ENCODE results near the gene AIRE.
"Not testable (repeated sequence)": the region's sequence is repeated elsewhere in the genome, so short reads cannot be mapped to it uniquely, and the experiment has no call there.

The AIRE gene

DNA sequence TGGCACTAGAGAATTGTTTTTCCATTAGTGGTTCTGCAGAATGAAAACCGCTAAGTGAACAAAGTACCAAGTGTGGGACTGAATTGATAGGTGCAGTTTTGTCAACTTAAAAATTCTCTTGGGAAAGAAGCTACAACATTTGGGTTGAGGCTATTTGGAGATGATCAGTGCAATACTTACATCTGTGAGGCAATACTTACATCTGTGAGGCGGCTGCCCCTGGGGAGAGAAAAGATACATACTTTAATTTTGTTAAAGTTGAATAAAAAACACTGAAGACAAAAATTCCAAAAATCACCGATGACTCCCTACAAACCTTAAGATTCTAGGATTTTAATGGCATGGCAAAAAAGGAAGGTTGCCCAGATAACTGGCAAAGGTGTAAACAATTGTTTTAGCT, 51.8 kb downstream of the AIRE start:
- ATAC-seq (replicated peaks; ENCODE audit: extremely low read depth, poor library complexity, severe bottlenecking) (no peak), DNase-seq (ENCODE audit: low spot score in 2 of 2) (no peak)
- Mint-ChIP-seq H3K4me3 (peak overlapping the region; percentile 51), H3K27ac (ENCODE audit: low read depth) (peak overlapping the region; percentile 97), H3K27me3 (no peaks in the 10 kb centered on the region), H3K4me1 (peaks cover 21% of the 10 kb centered on the region), H3K36me3 (ENCODE audit: insufficient read depth) (peaks cover 38% of the 10 kb centered on the region), H3K9me3 (no peaks in the 10 kb centered on the region)

- Mint-ChIP-seq H3K27me3 (no peaks in the 10 kb centered on the region), H3K4me1 (peaks cover 21% of the 10 kb centered on the region), H3K27ac (ENCODE audit: low read depth) (peak overlapping the region; percentile 97), H3K4me3 (peak overlapping the region; percentile 51), H3K9me3 (no peaks in the 10 kb centered on the region), H3K36me3 (ENCODE audit: insufficient read depth) (peaks cover 38% of the 10 kb centered on the region)
- ATAC-seq (replicated peaks; ENCODE audit: extremely low read depth, poor library complexity, severe bottlenecking) = peak; percentile 13
- peak; percentile 27 to 34 for DNase-seq (ENCODE audit: low spot score in 2 of 2)
These were observed 52.5 kb downstream of the AIRE start for GRCh38 chr21:44337941-44338895.

GRCh38 chr21:44338971-44339910, 53.6 kb downstream of the AIRE start, which contains the start of gene CFAP410:
TSS of gene CFAP410 (minus strand) at chr21:44339390. CDS start at chr21:44339194, 196 bp downstream.
- peaks cover 21% of the 10 kb centered on the region for H3K4me1 Mint-ChIP-seq
- peak within 1 kb of the TSS; percentile 97 for H3K27ac Mint-ChIP-seq (ENCODE audit: low read depth)
- ATAC-seq (replicated peaks; ENCODE audit: extremely low read depth, poor library complexity, severe bottlenecking) = peak; percentile 90
- peak; percentile 91 to 95 for DNase-seq (ENCODE audit: low spot score in 2 of 2)
- peaks cover 38% of the 10 kb centered on the region for H3K36me3 Mint-ChIP-seq (ENCODE audit: insufficient read depth)
- no peaks in the 10 kb centered on the region for H3K27me3 Mint-ChIP-seq
- H3K4me3 Mint-ChIP-seq = peak within 1 kb of the TSS; percentile 96
- H3K9me3 Mint-ChIP-seq = no peaks in the 10 kb centered on the region

DNA sequence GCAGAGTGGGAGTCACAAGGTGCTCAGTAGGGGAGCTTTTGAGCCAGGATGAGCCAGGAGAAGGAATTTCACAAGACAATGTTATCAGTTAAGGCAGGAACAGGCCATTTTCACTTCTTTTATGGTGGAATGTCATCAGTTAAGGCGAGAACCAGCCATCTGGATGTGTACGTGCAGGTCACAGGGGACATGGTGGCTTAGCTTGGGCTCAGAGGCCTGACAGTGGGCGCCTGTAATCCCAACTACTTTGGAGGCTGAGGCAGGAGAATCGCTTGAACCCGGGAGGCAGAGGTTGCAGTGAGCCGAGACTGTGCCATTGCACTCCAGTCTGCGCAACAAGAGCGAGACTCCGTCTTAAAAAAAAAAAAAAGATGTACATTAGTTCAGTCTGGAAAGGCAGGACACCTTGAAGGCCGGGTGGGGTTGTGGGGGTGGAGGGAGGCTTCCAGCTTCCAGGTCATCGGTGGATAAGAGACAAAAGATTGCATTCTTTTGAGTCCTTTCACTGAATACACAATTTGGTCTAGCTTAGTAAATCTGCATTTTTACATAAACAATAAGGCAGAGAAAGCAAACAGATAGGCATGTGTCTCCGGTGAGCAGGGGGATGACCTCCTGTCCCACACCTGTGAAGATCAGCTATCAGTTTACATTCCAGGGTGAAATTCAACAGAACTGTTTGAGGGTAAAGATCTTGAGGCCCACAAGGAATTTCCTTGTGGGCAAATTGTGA, 56.2 kb downstream of the AIRE start:
- H3K4me1 Mint-ChIP-seq = peaks cover 21% of the 10 kb centered on the region
- peaks cover 26% of the 10 kb centered on the region for H3K36me3 Mint-ChIP-seq (ENCODE audit: insufficient read depth)
- H3K4me3 Mint-ChIP-seq; H3K27ac Mint-ChIP-seq (ENCODE audit: low read depth); DNase-seq (ENCODE audit: low spot score in 2 of 2); ATAC-seq (replicated peaks; ENCODE audit: extremely low read depth, poor library complexity, severe bottlenecking); H3K27me3 Mint-ChIP-seq; H3K9me3 Mint-ChIP-seq: not testable (repeated sequence)

DNA sequence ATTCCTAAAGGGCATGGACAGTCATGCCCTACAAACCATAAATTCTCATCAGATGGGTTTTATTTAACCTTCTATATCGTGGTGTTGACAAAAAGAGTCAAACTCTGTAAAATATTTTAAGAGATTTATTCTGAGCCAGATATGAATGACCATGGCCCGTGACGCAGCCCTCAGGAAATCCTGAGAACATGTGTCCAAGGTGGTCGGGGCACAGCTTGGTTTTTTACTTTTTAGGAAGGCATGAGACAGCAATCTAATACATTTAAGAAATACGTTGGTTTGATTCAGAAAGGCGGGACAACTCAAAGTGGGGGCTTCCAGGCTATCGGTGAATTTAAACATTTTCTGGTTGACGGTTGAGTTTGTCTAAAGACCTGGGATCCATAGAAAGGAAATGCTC, 57.3 kb downstream of the AIRE start:
- H3K9me3 Mint-ChIP-seq; H3K4me3 Mint-ChIP-seq; DNase-seq (ENCODE audit: low spot score in 2 of 2); H3K27ac Mint-ChIP-seq (ENCODE audit: low read depth); ATAC-seq (replicated peaks; ENCODE audit: extremely low read depth, poor library complexity, severe bottlenecking); H3K27me3 Mint-ChIP-seq: not testable (repeated sequence)
- H3K36me3 Mint-ChIP-seq (ENCODE audit: insufficient read depth) = peaks cover 17% of the 10 kb centered on the region
- peaks cover 15% of the 10 kb centered on the region for H3K4me1 Mint-ChIP-seq

DNA sequence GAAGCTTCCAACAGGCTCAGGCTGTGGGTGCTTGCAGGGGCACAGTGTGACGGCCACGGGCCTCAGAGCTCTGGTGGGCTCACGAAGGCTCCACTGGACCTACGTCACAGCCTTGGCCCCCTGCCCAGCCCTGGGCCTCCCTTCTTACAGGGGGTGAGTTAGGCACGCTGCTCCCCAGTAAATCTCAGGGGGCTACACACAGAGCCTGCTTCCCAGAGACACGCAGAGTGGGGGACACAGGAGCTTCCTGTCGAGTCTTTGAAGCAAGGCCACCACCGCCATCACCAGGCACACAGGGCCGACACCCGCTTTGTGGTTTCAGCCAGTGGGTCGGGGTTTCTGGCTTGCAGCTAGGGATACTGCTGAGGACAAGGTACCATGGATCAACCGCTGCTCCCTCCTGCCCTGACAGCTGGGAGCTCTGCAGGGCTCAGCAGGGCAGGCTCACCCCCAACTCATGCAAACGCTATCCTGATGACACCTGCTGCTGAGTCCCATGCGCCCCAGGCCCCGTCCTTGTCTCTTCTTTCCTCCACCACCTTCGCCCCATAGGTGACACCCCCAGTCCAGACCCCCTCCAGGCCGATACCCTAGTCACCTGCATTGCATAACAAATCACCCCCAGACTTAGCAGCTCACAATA, 59.0 kb downstream of the AIRE start:
- peaks cover 5% of the 10 kb centered on the region for H3K36me3 Mint-ChIP-seq (ENCODE audit: insufficient read depth)
- ATAC-seq (replicated peaks; ENCODE audit: extremely low read depth, poor library complexity, severe bottlenecking) (no peak), DNase-seq (ENCODE audit: low spot score in 2 of 2) (no peak)
- H3K27me3 Mint-ChIP-seq = no peaks in the 10 kb centered on the region
- H3K4me1 Mint-ChIP-seq = peaks cover 7% of the 10 kb centered on the region
- H3K27ac Mint-ChIP-seq (ENCODE audit: low read depth) = no peak overlapping the region
- H3K9me3 Mint-ChIP-seq = no peaks in the 10 kb centered on the region
- H3K4me3 Mint-ChIP-seq = no peak overlapping the region

DNA sequence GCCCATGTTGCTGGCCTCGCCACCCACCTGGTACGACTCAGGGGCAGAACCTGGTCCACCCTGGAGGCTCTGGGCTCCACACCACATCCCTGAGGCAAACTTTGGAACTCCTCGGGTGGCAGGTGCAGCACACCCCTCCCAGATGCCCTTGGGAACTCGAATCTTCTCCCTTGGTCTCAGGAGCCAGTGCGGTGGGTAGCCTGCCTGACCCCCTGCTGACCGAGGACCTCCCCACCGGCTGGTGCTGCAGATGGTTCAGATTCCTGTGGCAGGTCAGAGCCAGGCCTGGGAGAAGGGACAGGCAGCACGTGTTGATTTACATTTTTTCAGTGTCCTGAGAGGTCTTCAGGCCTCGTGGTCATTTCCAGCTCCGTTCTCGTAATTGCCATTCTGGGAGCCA, 59.8 kb downstream of the AIRE start:
- ATAC-seq (replicated peaks; ENCODE audit: extremely low read depth, poor library complexity, severe bottlenecking) = no peak
- Mint-ChIP-seq H3K27ac (ENCODE audit: low read depth) (no peak overlapping the region), H3K27me3 (no peaks in the 10 kb centered on the region), H3K36me3 (ENCODE audit: insufficient read depth) (peaks cover 1% of the 10 kb centered on the region), H3K4me1 (peaks cover 2% of the 10 kb centered on the region), H3K4me3 (no peak overlapping the region), H3K9me3 (no peaks in the 10 kb centered on the region)
- DNase-seq (ENCODE audit: low spot score in 2 of 2) = no peak

DNA sequence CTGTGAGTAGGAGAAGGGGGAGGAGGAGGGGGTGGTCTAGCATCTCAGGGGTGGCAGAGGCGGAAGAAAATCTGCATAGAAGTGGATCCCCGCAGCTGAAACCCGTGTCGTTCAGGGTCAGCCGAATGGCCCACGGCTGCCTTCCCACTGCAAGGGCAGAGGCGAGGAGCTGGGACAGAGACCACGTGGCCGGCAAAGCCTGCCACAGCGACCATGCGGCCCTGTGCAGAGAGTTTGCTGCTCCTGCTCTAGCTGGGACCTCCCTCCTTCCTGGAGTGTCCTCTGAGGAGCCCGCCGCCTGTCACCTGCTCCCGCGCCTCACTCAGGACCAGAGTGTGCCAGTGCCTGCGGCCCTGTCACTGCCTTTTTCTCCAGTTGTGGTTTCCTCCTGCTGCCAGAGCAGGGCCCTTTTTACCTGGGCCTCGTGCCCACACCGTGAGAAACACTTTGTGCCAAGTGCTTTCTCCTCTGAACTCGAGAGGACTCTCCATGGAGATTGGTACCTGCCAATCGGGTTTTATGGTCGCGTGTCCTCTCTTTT, 62.3 kb downstream of the AIRE start:
- Mint-ChIP-seq H3K9me3 (no peaks in the 10 kb centered on the region), H3K27ac (ENCODE audit: low read depth) (no peak overlapping the region), H3K27me3 (no peaks in the 10 kb centered on the region), H3K4me3 (no peak overlapping the region), H3K36me3 (ENCODE audit: insufficient read depth) (peaks cover 1% of the 10 kb centered on the region), H3K4me1 (peaks cover 8% of the 10 kb centered on the region)
- ATAC-seq (replicated peaks; ENCODE audit: extremely low read depth, poor library complexity, severe bottlenecking) (no peak), DNase-seq (ENCODE audit: low spot score in 2 of 2) (no peak)
